Activated CD4-positive, alpha-beta T cell treated with anti-CD3 and anti-CD28 coated beads for 36 hours (primary cell): Measurements from ENCODE around the gene REPS2. TPM values are rescaled to one million over a fixed set of nuclear protein-coding genes. Genes with fewer than 3 reads are reported as not detected.

Source experiments
- ATAC-seq: fragments of 200-7000 bp; cut with Tn5 transposase; one replicate; pipeline ENCODE4 v1.10.0; 2021; ENCODE audit warnings: mild to moderate bottlenecking, moderate library complexity
- CTCF ChIA-PET: fragments of 350-600 bp; sonication (Branson Sonifier 250); formaldehyde crosslinking; loops from one replicate; lab custom pipeline; 2021; ENCODE audit warnings: antibody characterized with exemption; lab: Charles Lee
- POLR2A ChIA-PET: fragments of 350-600 bp; sonication (Branson Sonifier 250); formaldehyde crosslinking; loops from one replicate; lab custom pipeline; 2021; ENCODE audit warnings: antibody characterized with exemption, inconsistent platforms; lab: Charles Lee
- DNase-seq: peaks from one replicate; pipeline ENCODE4 v3.0.0-alpha.2; 2020
- H3K27ac Mint-ChIP-seq: one replicate; pipeline ENCODE4 v1.8.0; 2021; ENCODE audit warnings: mixed read lengths
- H3K27me3 Mint-ChIP-seq: one replicate; pipeline ENCODE4 v1.8.0; 2021; ENCODE audit warnings: mixed read lengths
- H3K36me3 Mint-ChIP-seq: one replicate; pipeline ENCODE4 v1.8.0; 2021; ENCODE audit warnings: low read depth, mixed read lengths
- H3K4me1 Mint-ChIP-seq: one replicate; pipeline ENCODE4 v1.8.0; 2021; ENCODE audit warnings: mixed read lengths
- H3K4me3 Mint-ChIP-seq: one replicate; pipeline ENCODE4 v1.8.0; 2021; ENCODE audit warnings: mild to moderate bottlenecking, moderate library complexity, mixed read lengths
- H3K9me3 Mint-ChIP-seq: one replicate; pipeline ENCODE4 v1.8.0; 2021; ENCODE audit warnings: low read depth, mixed read lengths
- intact Hi-C, 2 experiments: fragments of 100-400 bp; cut with DNase I in 1 of 2; cut with micrococcal nuclease in 1 of 2; formaldehyde crosslinking; loops; one replicate each; pipeline versions ENCODE4 v1.14.2 to v1.15.1; 2022 to 2024; cut with DNase I, micrococcal nuclease
- total RNA-seq, 2 experiments: library from RNA; stranded (reverse); gene quantifications; one replicate each; pipeline ENCODE4 v1.2.3, GENCODE V29; 2021

The REPS2 gene
- total RNA-seq, 2 experiments from 2014 or later, result not detected

DNA sequence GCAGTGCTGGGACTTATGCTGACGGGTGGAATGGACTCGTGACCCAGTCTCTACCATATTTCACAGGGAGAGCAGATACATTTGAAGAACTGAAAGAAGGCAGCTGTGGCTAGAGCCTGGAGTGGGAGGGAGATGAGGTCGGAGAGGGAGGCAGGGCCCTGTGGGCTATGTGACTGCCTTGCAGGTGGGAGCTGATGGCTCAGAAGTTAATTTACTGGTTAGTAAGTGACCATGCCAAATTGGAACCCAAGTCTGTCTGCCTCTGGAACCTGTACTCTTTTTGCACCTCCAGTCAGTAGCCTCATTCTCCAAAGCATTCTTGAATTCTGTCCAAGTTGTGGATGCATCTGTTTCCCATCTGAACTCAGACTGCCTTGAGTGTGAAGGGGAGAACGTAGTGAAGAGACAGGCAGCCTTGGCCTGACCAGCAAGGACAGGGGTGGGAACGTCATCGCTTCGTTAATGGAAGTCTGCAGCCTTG, 92.3 kb downstream of the REPS2 start:
- H3K36me3 Mint-ChIP-seq, result no peaks in the 10 kb centered on the region
- no peak overlapping the region for H3K27ac Mint-ChIP-seq
- no peak for ATAC-seq
- no peaks in the 10 kb centered on the region for H3K9me3 Mint-ChIP-seq
- DNase-seq, result no peak
- ChIA-PET CTCF (interaction anchor here (0.8 kb wide), 1 partner anchor 9 kb away, joined by 3 read pairs; no protein-coding TSS in a partner anchor), POLR2A (no interaction called here)
- H3K27me3 Mint-ChIP-seq, result no peaks in the 10 kb centered on the region
- intact Hi-C loops, result no loop called here
- no peak overlapping the region for H3K4me3 Mint-ChIP-seq
- peaks cover 6% of the 10 kb centered on the region for H3K4me1 Mint-ChIP-seq

DNA sequence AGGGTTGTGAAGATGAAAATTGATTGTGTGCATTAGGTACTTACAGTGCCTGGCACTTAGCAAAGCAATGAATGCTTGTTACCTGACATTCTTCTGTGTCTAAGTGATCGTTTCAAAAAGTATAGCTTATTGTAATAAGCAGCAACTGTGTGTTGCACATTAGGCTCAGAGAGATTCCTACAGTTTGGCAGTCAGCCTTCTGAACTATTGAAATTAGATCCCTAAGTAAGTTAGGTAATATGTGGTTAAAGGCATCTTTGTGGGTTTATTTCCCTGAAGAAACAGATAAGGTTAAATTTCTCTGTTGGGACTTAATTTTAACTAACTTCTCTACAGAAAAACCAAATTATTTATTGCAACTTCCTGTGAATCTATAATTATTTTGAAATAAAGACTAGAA, 93.4 kb downstream of the REPS2 start:
- no peaks in the 10 kb centered on the region for H3K27me3 Mint-ChIP-seq
- H3K4me1 Mint-ChIP-seq, result peaks cover 6% of the 10 kb centered on the region
- ATAC-seq (no peak), DNase-seq (no peak)
- ChIA-PET CTCF (interaction anchor here (0.7 kb wide), 1 partner anchor 156 kb away, joined by 3 read pairs; no protein-coding TSS in a partner anchor), POLR2A (no interaction called here)
- H3K4me3 Mint-ChIP-seq, result no peak overlapping the region
- no peaks in the 10 kb centered on the region for H3K9me3 Mint-ChIP-seq
- no peaks in the 10 kb centered on the region for H3K36me3 Mint-ChIP-seq
- intact Hi-C loops, result no loop called here
- H3K27ac Mint-ChIP-seq, result no peak overlapping the region

DNA sequence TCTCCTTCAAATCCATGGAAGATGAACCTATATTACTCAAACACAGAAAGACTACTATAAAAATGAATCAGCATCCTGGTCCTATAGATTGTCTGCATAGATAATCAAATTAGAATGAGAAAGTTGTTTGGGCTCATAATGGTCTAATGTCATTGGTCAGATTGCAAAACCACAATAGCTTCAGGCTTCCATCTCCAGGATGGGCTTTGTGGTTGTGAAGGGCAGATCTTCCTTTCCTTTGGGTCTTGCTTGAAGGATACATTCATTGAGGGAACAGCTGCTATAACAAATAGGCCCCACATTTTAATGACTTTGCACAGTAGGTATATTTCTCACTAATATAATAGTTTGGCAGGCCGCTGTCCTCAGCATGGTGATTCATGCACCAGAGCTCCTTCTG, 94.3 kb downstream of the REPS2 start:
- H3K36me3 Mint-ChIP-seq, result no peaks in the 10 kb centered on the region
- H3K4me1 Mint-ChIP-seq, result peaks cover 6% of the 10 kb centered on the region
- intact Hi-C loops, result no loop called here
- no peak overlapping the region for H3K4me3 Mint-ChIP-seq
- no peaks in the 10 kb centered on the region for H3K27me3 Mint-ChIP-seq
- POLR2A ChIA-PET, result no interaction called here
- no peak for DNase-seq
- CTCF ChIA-PET, result no interaction called here
- H3K9me3 Mint-ChIP-seq, result no peaks in the 10 kb centered on the region
- no peak overlapping the region for H3K27ac Mint-ChIP-seq
- ATAC-seq, result no peak

DNA sequence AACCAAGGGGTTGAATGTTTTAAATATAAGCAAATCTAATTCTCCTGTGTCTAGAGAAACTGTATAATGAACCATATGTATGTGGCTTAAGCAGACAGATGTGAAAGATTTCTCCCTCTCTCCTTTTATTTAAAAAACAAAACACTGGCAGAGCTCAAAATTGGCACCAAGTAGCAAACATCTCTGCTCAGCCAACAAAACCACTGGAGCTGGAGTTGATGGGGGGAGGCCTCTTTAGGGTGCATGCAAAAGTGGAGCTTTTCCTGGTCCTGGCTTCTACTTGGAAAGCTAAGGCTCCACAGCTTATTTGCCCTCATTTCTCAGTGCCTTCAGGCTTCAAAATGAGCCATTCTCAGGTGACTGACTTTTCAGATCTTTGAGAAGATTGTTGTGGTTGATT, 95.6 kb downstream of the REPS2 start:
- DNase-seq, result no peak
- Mint-ChIP-seq H3K27ac (no peak overlapping the region), H3K4me1 (peaks cover 2% of the 10 kb centered on the region), H3K9me3 (no peaks in the 10 kb centered on the region), H3K27me3 (no peaks in the 10 kb centered on the region), H3K36me3 (no peaks in the 10 kb centered on the region), H3K4me3 (no peak overlapping the region)
- intact Hi-C loops, result no loop called here
- CTCF ChIA-PET, result interaction anchor here (0.7 kb wide), 1 partner anchor 10 kb away, joined by 3 read pairs; no protein-coding TSS in a partner anchor
- POLR2A ChIA-PET, result interaction anchor here (0.5 kb wide), 1 partner anchor 86 kb away, joined by 3 read pairs; no protein-coding TSS in a partner anchor
- no peak for ATAC-seq

DNA sequence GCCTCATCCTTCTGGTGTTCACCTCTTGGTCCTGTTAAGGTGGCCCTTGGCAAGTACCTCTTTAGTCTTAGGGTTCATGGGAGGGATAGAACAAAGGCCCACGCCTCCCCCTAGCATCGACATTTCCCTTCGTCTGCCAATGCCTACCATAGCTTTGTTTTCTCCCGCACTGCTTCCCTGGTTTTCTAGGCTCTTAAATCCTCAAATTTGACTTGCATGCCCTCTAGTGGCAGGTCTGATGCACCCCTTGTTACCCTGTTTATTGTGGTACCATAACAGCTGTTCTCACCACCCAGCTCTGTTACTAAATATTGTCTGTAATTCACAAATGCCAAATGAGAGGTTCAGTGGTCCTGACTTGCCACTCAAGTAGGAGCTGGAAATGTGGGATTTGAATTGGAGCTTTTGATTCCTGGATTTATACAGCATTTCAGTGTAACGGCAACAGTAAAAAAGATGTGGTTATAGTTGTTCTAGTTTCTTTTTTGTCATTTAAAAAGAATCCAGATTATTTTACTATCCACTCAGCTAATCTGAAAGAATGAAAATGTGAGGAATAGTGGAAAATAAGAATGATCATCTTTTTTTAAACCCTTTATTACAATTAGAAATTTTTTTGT, 100.1 kb downstream of the REPS2 start:
- Mint-ChIP-seq H3K4me3 (no peak overlapping the region), H3K9me3 (no peaks in the 10 kb centered on the region), H3K27ac (no peak overlapping the region), H3K4me1 (peaks cover 2% of the 10 kb centered on the region), H3K36me3 (no peaks in the 10 kb centered on the region), H3K27me3 (no peaks in the 10 kb centered on the region)
- ATAC-seq (peak; percentile 57), DNase-seq (peak; percentile 60)
- CTCF ChIA-PET, result interaction anchor here (0.6 to 3.3 kb wide), 17 partner anchors 10 to 483 kb away, joined by 3 to 38 read pairs (median 4); partner anchors contain the start of gene REPS2
- POLR2A ChIA-PET, result no interaction called here
- intact Hi-C loops, result loop anchor here (1.0 to 5.0 kb wide), 3 partner anchors 39 to 220 kb away; no protein-coding TSS in a partner anchor

DNA sequence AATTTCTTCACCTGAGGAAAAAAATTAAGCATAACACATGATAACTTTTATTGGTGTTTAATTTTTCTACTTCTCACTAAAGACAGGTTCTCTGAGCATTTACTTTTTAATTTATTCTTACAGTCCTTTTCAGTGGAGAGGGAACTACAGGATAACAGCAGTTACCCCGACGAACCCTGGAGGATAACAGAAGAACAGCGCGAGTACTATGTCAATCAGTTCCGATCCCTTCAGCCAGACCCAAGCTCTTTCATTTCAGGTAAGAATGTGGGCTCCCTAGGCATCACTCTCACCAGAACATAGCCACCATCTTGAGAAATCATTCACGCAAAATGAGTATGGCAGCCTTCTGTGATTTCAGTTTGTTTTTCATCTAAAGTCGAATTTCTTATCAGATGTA, 100.8 kb downstream of the REPS2 start:
- Mint-ChIP-seq H3K36me3 (no peaks in the 10 kb centered on the region), H3K4me1 (peaks cover 2% of the 10 kb centered on the region), H3K4me3 (no peak overlapping the region), H3K27ac (no peak overlapping the region), H3K27me3 (no peaks in the 10 kb centered on the region), H3K9me3 (no peaks in the 10 kb centered on the region)
- ChIA-PET CTCF (interaction anchor here (0.6 to 3.3 kb wide), 16 partner anchors 11 to 1992 kb away, joined by 3 to 38 read pairs (median 4); no protein-coding TSS in a partner anchor), POLR2A (no interaction called here)
- ATAC-seq, result no peak
- intact Hi-C loops, result loop anchor here in 1 of 2 experiments (5.0 kb wide), 1 partner anchor 40 kb away; no protein-coding TSS in a partner anchor
- DNase-seq, result no peak

DNA sequence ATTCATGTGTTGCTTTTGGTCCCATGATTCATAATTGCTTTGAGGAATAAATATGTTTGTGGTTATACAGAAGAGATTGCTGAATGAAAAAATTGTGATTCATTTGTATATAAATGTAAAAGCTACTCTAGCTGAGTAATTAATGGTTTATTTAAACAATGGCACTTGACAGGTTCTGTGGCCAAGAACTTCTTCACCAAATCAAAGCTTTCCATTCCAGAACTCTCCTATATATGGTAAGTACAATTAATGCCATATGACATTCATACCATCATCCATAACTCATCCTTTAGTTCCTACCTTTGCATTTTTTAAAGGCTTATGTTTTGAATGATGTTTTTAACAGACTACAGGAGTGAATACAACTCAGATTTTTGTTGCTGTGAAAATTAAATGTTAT, 105.8 kb downstream of the REPS2 start:
- H3K27me3 Mint-ChIP-seq, result no peaks in the 10 kb centered on the region
- H3K4me3 Mint-ChIP-seq, result no peak overlapping the region
- H3K9me3 Mint-ChIP-seq, result no peaks in the 10 kb centered on the region
- no peak overlapping the region for H3K27ac Mint-ChIP-seq
- no peak for ATAC-seq
- H3K36me3 Mint-ChIP-seq, result no peaks in the 10 kb centered on the region
- no peak for DNase-seq
- ChIA-PET POLR2A (no interaction called here), CTCF (interaction anchor here (0.6 to 1.6 kb wide), 3 partner anchors 11 to 227 kb away, joined by 3 to 8 read pairs (median 3); no protein-coding TSS in a partner anchor)
- no peaks in the 10 kb centered on the region for H3K4me1 Mint-ChIP-seq
- intact Hi-C loops, result no loop called here

DNA sequence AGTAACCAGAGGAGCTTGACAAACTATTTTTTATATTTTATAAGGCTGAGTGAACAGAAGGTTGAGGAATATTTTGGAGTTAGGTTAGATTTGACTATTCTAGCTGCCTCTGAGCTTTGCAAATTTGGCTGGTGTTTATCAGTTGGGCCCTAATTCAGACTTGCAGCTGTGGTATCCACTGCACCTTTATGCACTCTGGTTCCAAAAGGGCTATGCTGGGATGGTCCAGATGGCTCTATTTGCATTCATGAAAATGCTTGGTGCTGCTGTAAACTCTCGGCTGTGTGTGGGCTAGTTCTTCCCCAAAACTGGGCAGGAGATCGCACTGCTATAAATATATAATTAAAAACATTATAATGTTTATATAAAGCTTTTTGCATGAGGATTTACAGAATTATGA, 106.3 kb downstream of the REPS2 start:
- H3K4me3 Mint-ChIP-seq, result no peak overlapping the region
- no peaks in the 10 kb centered on the region for H3K27me3 Mint-ChIP-seq
- no peaks in the 10 kb centered on the region for H3K4me1 Mint-ChIP-seq
- H3K27ac Mint-ChIP-seq, result no peak overlapping the region
- H3K36me3 Mint-ChIP-seq, result no peaks in the 10 kb centered on the region
- intact Hi-C loops, result no loop called here
- ChIA-PET CTCF (interaction anchor here (0.6 to 1.6 kb wide), 3 partner anchors 11 to 228 kb away, joined by 3 to 8 read pairs (median 3); no protein-coding TSS in a partner anchor), POLR2A (no interaction called here)
- ATAC-seq (no peak), DNase-seq (no peak)
- no peaks in the 10 kb centered on the region for H3K9me3 Mint-ChIP-seq

DNA sequence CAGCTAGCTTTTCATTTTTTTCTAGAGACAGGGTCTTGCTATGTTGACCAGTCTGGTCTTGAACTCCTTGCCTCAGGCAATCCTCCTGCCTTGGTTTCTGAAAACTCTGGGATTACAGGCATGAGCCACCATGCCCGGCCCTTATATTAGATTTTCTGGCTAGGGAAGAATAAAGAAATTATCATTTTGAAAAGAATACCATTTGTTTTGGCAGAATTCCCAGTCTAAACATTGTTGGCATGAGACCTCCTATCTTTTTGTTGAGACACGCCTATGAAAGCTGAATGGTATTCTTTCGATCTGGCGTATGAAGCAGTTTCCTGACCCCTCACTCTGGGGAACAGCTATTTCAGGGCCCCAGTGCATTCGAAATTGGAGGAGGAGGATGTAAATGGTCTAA, 107.0 kb downstream of the REPS2 start:
- DNase-seq (no peak), ATAC-seq (no peak)
- CTCF ChIA-PET, result no interaction called here
- no peak overlapping the region for H3K4me3 Mint-ChIP-seq
- POLR2A ChIA-PET, result no interaction called here
- no peaks in the 10 kb centered on the region for H3K27me3 Mint-ChIP-seq
- H3K27ac Mint-ChIP-seq, result no peak overlapping the region
- no peaks in the 10 kb centered on the region for H3K9me3 Mint-ChIP-seq
- H3K4me1 Mint-ChIP-seq, result no peaks in the 10 kb centered on the region
- intact Hi-C loops, result no loop called here
- H3K36me3 Mint-ChIP-seq, result no peaks in the 10 kb centered on the region

DNA sequence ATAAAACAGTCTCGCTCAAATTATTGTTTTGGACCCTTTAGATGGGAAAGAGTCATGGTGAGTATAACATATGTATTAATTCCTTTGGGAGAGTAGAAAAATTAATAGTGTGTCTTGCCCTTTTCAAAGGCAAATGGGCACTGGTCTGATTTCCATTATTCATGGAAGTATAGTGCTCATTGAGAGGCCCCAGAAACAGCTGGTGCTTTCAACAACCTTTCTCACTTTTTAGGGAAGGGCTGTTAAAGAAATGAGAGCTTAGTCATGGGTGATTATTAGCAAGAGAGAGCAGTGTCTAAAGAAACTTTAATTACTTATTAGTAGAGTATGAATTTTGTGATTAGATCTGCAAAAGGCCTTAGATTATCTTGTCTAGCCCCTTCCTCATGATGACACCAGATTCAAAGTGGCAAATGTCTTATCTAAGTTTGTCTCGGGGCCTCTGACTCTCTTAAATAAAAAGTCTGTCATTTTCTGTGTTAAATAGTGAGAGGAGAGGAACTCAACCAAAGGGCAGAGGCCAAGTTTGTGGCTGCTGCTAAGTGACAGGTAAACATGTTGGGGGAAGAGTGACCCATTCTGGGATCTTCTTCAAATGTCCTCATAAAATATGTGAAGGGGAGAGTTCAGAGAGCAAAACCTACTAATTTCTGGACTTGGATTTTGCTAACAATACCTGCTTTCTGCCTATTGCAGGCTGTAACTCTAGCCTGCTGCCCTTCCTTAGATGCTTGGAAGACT, 110.6 kb downstream of the REPS2 start:
- Mint-ChIP-seq H3K27me3 (no peaks in the 10 kb centered on the region), H3K4me3 (no peak overlapping the region), H3K36me3 (no peaks in the 10 kb centered on the region), H3K9me3 (no peaks in the 10 kb centered on the region), H3K27ac (no peak overlapping the region), H3K4me1 (no peaks in the 10 kb centered on the region)
- CTCF ChIA-PET, result no interaction called here
- no peak for DNase-seq
- intact Hi-C loops, result no loop called here
- no peak for ATAC-seq
- POLR2A ChIA-PET, result no interaction called here

DNA sequence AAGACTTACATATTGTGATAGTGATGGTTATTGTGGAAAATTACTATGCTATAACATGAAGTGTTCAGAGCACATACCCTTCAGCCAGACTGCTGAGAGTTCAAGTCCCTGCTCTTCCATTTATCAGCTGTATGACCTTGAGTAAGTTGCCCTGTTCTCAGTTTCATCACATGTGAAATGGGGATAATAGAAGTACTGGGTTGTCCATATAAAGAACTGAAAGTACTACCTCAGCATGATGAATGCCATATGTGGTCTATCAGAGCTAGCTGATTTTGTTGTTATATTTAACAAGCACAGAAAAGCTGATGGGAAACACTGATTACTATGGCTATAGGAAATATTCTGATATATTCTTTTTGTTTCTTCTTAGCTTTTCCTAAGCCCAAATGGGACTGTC, 115.6 kb downstream of the REPS2 start:
- ChIA-PET POLR2A (no interaction called here), CTCF (interaction anchor here (0.5 to 1.2 kb wide), 2 partner anchors 54 to 461 kb away, joined by 3 read pairs; no protein-coding TSS in a partner anchor)
- Mint-ChIP-seq H3K27me3 (no peaks in the 10 kb centered on the region), H3K36me3 (no peaks in the 10 kb centered on the region), H3K27ac (no peak overlapping the region), H3K4me3 (no peak overlapping the region), H3K4me1 (no peaks in the 10 kb centered on the region), H3K9me3 (no peaks in the 10 kb centered on the region)
- no peak for ATAC-seq
- intact Hi-C loops, result no loop called here
- no peak for DNase-seq
